ENCODE data around the gene RPTOR.

The RPTOR gene

GRCh38 chr17:80746262-80746935 lies 201.8 kb downstream of the RPTOR start:
- Histone ChIP-seq H3K36me3 (ENCODE audit: control insufficient read depth, insufficient read depth, low read length) (no peaks in the 10 kb centered on the region), H3K79me2 (peaks cover 4% of the 10 kb centered on the region), H3K27me3 (ENCODE audit: control insufficient read depth, insufficient read depth, low read length) (no peaks in the 10 kb centered on the region), H3K4me2 (ENCODE audit: low read length) (no peak overlapping the region), H3K4me1 (peaks cover 2% of the 10 kb centered on the region), H3K4me3 (ENCODE audit: low read depth, low read length) (no peak overlapping the region), H2AFZ (no peak overlapping the region), H3K9ac (no peak overlapping the region), H3K27ac (no peak overlapping the region), H3K9me3 (ENCODE audit: control insufficient read depth, low read length) (no peaks in the 10 kb centered on the region)
- TF ChIP-seq CTCF (IDR thresholded peaks at IDR 0.05) = no peak

GRCh38 chr17:80747469-80747868 lies 202.8 kb downstream of the RPTOR start:
- H3K4me3 ChIP-seq (ENCODE audit: low read depth, low read length) = no peak overlapping the region
- H3K27ac ChIP-seq = no peak overlapping the region
- H2AFZ ChIP-seq = no peak overlapping the region
- TF ChIP-seq CTCF (IDR thresholded peaks at IDR 0.05) = no peak
- H3K4me2 ChIP-seq (ENCODE audit: low read length) = no peak overlapping the region
- H3K27me3 ChIP-seq (ENCODE audit: control insufficient read depth, insufficient read depth, low read length) = no peaks in the 10 kb centered on the region
- H3K9me3 ChIP-seq (ENCODE audit: control insufficient read depth, low read length) = no peaks in the 10 kb centered on the region
- H3K79me2 ChIP-seq = peaks cover 4% of the 10 kb centered on the region
- H3K36me3 ChIP-seq (ENCODE audit: control insufficient read depth, insufficient read depth, low read length) = no peaks in the 10 kb centered on the region
- H3K9ac ChIP-seq = no peak overlapping the region
- H3K4me1 ChIP-seq = peaks cover 2% of the 10 kb centered on the region

- H3K79me2 ChIP-seq = peaks cover 4% of the 10 kb centered on the region
- peaks cover 2% of the 10 kb centered on the region for H3K4me1 ChIP-seq
- H3K27me3 ChIP-seq (ENCODE audit: control insufficient read depth, insufficient read depth, low read length) = no peaks in the 10 kb centered on the region
- TF ChIP-seq CTCF (IDR thresholded peaks at IDR 0.05) = no peak
- H3K9me3 ChIP-seq (ENCODE audit: control insufficient read depth, low read length) = no peaks in the 10 kb centered on the region
- no peaks in the 10 kb centered on the region for H3K36me3 ChIP-seq (ENCODE audit: control insufficient read depth, insufficient read depth, low read length)
- H3K4me3 ChIP-seq (ENCODE audit: low read depth, low read length) = no peak overlapping the region
- H3K27ac ChIP-seq = no peak overlapping the region
- H3K9ac ChIP-seq = no peak overlapping the region
- no peak overlapping the region for H3K4me2 ChIP-seq (ENCODE audit: low read length)
- H2AFZ ChIP-seq = no peak overlapping the region
These were observed 205.0 kb downstream of the RPTOR start for GRCh38 chr17:80749611-80750010.

- peaks cover 4% of the 10 kb centered on the region for H3K79me2 ChIP-seq
- H3K4me3 ChIP-seq (ENCODE audit: low read depth, low read length) = no peak overlapping the region
- H3K27ac ChIP-seq = no peak overlapping the region
- H2AFZ ChIP-seq = no peak overlapping the region
- no peaks in the 10 kb centered on the region for H3K27me3 ChIP-seq (ENCODE audit: control insufficient read depth, insufficient read depth, low read length)
- no peak for TF ChIP-seq CTCF (IDR thresholded peaks at IDR 0.05)
- H3K4me2 ChIP-seq (ENCODE audit: low read length) = no peak overlapping the region
- H3K36me3 ChIP-seq (ENCODE audit: control insufficient read depth, insufficient read depth, low read length) = no peaks in the 10 kb centered on the region
- H3K9ac ChIP-seq = no peak overlapping the region
- no peaks in the 10 kb centered on the region for H3K4me1 ChIP-seq
- no peaks in the 10 kb centered on the region for H3K9me3 ChIP-seq (ENCODE audit: control insufficient read depth, low read length)
These were observed 205.6 kb downstream of the RPTOR start for GRCh38 chr17:80750263-80750662.

Measured in parathyroid adenoma (tissue), 2 donors.